PC-9 (cell line): ENCODE measurements around the gene PSEN1. TPM values are rescaled to one million over a fixed set of nuclear protein-coding genes. Genes with fewer than 3 reads are reported as not detected.

ENCODE experiments used
- BruUV-seq: library from RNA; stranded (reverse); fragments of 400-500 nt; replicated peaks from 2 replicates; lab custom pipeline; 2021; lab: Mats Ljungman, UMichigan
- CTCF ChIA-PET: fragments of 300-600 bp; sonication (Branson Sonifier 250); formaldehyde crosslinking; loops from one replicate; lab custom pipeline; 2022; ENCODE audit warnings: antibody characterized with exemption; lab: Charles Lee
- POLR2A ChIA-PET: fragments of 300-600 bp; sonication (Branson Sonifier 250); formaldehyde crosslinking; loops from one replicate; lab custom pipeline; 2022; ENCODE audit warnings: antibody characterized with exemption; ENCODE audit not compliant: unreplicated experiment; lab: Charles Lee
- DNase-seq, 2 experiments: peaks; one replicate each; pipeline versions ENCODE4 v3.0.0 to v3.0.0-alpha.2; 2015 to 2022; ENCODE audit warnings: mixed read lengths in 1 of 2
- H2AFZ ChIP-seq: fragments of 200-600 bp; sonication (generic); 2 replicates; pipeline ENCODE4 v1.8.1; 2017; ENCODE audit warnings: antibody characterized with exemption
- H3F3A ChIP-seq: fragments of 200-600 bp; sonication (generic); 2 replicates; pipeline ENCODE4 v1.8.1; 2017; ENCODE audit warnings: antibody characterized with exemption, mild to moderate bottlenecking, low read depth; ENCODE audit not compliant: insufficient read depth
- H3K27ac ChIP-seq: fragments of 200-600 bp; sonication (generic); 2 replicates; pipeline ENCODE4 v1.6.1; 2016; ENCODE audit warnings: mixed run types
- H3K27me3 ChIP-seq: fragments of 200-600 bp; sonication (generic); 2 replicates; pipeline ENCODE4 v1.6.1; 2016; ENCODE audit warnings: low read depth, mixed run types; ENCODE audit not compliant: insufficient read depth
- H3K36me3 ChIP-seq: fragments of 200-600 bp; sonication (generic); 2 replicates; pipeline ENCODE4 v1.6.1; 2016; ENCODE audit warnings: low read depth, mixed run types
- H3K4me1 ChIP-seq: fragments of 200-600 bp; sonication (generic); replicated peaks from 2 replicates; pipeline ENCODE4 v1.6.1; 2016; ENCODE audit warnings: mixed run types; ENCODE audit not compliant: insufficient read depth
- H3K4me2 ChIP-seq: fragments of 200-600 bp; sonication (generic); 2 replicates; pipeline ENCODE4 v1.6.1; 2017; ENCODE audit warnings: mixed run types
- H3K4me3 ChIP-seq: fragments of 200-600 bp; sonication (generic); 2 replicates; pipeline ENCODE4 v1.6.1; 2016; ENCODE audit warnings: mixed run types
- H3K79me2 ChIP-seq: fragments of 200-600 bp; sonication (generic); 2 replicates; pipeline ENCODE4 v1.6.1; 2017; ENCODE audit warnings: low read depth, mixed run types
- H3K9me2 ChIP-seq: fragments of 200-600 bp; sonication (generic); 2 replicates; pipeline ENCODE4 v1.8.1; 2017; ENCODE audit warnings: mild to moderate bottlenecking; ENCODE audit not compliant: insufficient read depth
- H3K9me3 ChIP-seq: fragments of 200-600 bp; sonication (generic); 2 replicates; pipeline ENCODE4 v1.8.1; 2016; ENCODE audit warnings: low read depth; ENCODE audit not compliant: insufficient read depth
- H4K20me1 ChIP-seq: fragments of 200-600 bp; sonication (generic); 2 replicates; pipeline ENCODE4 v1.8.1; 2017; ENCODE audit not compliant: insufficient read depth
- EZH2 ChIP-seq: fragments of 200-600 bp; sonication (generic); IDR thresholded peaks from 2 replicates; pipeline ENCODE4 v1.8.0; 2017; ENCODE audit warnings: antibody characterized with exemption, low read depth
- intact Hi-C: fragments of 100-400 bp; cut with micrococcal nuclease; formaldehyde crosslinking; loops from one replicate; pipeline ENCODE4 v1.10.0; 2022; ENCODE audit not compliant: unreplicated experiment
- total RNA-seq: library from RNA; stranded (reverse); gene quantifications from 2 replicates; pipeline ENCODE4 v1.2.3, GENCODE V29; 2021
- TF ChIP-seq, protein P1 (sequence below): fragments of 200-600 bp; sonication (generic); conservative IDR thresholded peaks from 2 replicates; pipeline ENCODE4 v1.6.1; 2017; ENCODE audit warnings: mixed run types, antibody characterized with exemption, mild to moderate bottlenecking, moderate library complexity

The PSEN1 gene
- total RNA-seq, 1 experiment from 2014 or later = 44.0 TPM

DNA sequence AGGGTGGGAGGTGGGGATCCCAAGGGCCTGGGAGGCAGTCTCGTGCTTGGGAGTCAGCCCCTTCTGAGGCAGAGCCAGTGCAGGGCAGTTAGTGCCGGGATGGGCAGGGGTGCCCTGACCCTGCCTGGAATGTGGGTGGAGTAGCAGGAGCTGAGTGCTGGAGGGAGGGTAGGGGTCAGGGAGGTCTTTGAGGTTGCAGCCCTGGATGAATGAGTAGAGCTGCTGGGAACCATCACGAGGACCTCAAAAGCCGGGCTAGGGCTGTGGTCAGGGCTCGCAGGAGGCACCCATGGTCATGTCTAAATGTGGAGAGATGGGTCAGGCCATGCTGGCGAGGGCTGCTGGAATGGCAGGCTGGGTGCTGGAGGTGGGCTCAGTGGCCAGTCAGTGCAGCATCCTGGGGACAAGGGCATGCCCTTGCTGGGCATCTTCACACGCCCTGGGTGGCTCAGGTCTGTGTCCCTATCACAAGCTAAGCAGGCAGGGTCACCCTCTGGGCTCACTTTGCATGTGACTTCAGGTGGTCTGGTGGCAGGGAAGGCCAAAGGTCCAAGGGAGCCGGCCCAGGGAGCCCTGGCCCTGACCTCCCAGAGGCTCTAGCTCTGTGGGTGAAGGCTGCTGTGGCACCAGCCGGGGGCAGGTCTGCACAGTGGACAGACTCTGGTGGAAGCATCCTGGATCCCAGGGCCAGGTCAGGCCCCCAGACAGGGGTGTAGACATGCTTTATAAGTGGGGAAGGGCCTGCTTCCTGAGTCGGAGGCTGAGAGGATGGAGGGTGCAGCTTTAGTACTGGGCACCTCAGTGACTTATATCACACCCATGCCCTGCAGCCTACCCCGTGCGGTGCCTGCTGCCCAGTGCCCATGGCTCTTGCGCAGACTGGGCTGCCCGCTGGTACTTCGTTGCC, 125.5 kb downstream of the PSEN1 start:
- BruUV-seq = no TSS peak
- Histone ChIP-seq H3K9me3 (no peaks in the 10 kb centered on the region), H4K20me1 (no peaks in the 10 kb centered on the region), H3K4me2 (no peak overlapping the region), H2AFZ (no peak overlapping the region), H3K9me2 (no peaks in the 10 kb centered on the region), H3K4me3 (no peak overlapping the region), H3K36me3 (no peaks in the 10 kb centered on the region), H3F3A (no peaks in the 10 kb centered on the region), H3K27ac (no peak overlapping the region), H3K4me1 (no peaks in the 10 kb centered on the region), H3K27me3 (no peaks in the 10 kb centered on the region), H3K79me2 (no peaks in the 10 kb centered on the region)
- CTCF ChIA-PET = interaction anchor here (0.6 kb wide), 1 partner anchor 233 kb away, joined by 5 read pairs; no protein-coding TSS in a partner anchor
- intact Hi-C loops = no loop called here
- POLR2A ChIA-PET = no interaction called here
- TF ChIP-seq EZH2 = no peak
- TF ChIP-seq, protein P1, sequence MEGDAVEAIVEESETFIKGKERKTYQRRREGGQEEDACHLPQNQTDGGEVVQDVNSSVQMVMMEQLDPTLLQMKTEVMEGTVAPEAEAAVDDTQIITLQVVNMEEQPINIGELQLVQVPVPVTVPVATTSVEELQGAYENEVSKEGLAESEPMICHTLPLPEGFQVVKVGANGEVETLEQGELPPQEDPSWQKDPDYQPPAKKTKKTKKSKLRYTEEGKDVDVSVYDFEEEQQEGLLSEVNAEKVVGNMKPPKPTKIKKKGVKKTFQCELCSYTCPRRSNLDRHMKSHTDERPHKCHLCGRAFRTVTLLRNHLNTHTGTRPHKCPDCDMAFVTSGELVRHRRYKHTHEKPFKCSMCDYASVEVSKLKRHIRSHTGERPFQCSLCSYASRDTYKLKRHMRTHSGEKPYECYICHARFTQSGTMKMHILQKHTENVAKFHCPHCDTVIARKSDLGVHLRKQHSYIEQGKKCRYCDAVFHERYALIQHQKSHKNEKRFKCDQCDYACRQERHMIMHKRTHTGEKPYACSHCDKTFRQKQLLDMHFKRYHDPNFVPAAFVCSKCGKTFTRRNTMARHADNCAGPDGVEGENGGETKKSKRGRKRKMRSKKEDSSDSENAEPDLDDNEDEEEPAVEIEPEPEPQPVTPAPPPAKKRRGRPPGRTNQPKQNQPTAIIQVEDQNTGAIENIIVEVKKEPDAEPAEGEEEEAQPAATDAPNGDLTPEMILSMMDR = no peak
- no peak for DNase-seq

DNA sequence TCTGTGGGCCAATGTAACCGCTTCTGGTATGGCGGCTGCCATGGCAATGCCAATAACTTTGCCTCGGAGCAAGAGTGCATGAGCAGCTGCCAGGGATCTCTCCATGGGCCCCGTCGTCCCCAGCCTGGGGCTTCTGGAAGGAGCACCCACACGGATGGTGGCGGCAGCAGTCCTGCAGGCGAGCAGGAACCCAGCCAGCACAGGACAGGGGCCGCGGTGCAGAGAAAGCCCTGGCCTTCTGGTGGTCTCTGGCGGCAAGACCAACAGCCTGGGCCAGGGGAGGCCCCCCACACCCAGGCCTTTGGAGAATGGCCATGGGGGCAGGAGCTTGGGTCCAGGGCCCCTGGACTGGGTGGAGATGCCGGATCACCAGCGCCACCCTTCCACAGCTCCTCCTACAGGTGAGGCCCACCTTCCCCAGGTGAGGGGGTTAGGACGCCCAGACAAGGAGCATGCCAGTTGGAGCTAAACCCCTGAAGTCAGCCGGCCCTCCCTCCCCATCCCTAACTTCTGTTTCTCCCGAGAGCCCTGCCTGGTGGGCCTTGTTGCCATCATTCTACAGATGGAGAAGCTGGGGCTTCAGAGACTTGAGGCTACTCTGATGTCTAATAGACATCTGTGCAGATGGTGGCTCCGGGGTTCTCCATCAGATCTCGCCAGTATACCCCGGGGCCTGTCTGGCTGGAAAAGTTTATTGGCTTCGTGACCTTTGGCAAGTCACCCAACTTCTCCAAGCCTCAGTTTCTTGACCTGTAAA, 126.3 kb downstream of the PSEN1 start:
- Histone ChIP-seq H3K36me3 (no peaks in the 10 kb centered on the region), H3F3A (no peaks in the 10 kb centered on the region), H2AFZ (no peak overlapping the region), H3K79me2 (no peaks in the 10 kb centered on the region), H3K4me1 (no peaks in the 10 kb centered on the region), H3K27me3 (no peaks in the 10 kb centered on the region), H3K4me2 (no peak overlapping the region), H4K20me1 (no peaks in the 10 kb centered on the region), H3K27ac (no peak overlapping the region), H3K9me2 (no peaks in the 10 kb centered on the region), H3K4me3 (no peak overlapping the region), H3K9me3 (no peaks in the 10 kb centered on the region)
- POLR2A ChIA-PET = no interaction called here
- TF ChIP-seq, protein P1 = no peak
- no peak for TF ChIP-seq EZH2
- no TSS peak for BruUV-seq
- no peak for DNase-seq
- intact Hi-C loops = no loop called here
- CTCF ChIA-PET = interaction anchor here (0.6 kb wide), 1 partner anchor 10 kb away, joined by 3 read pairs; no protein-coding TSS in a partner anchor

DNA sequence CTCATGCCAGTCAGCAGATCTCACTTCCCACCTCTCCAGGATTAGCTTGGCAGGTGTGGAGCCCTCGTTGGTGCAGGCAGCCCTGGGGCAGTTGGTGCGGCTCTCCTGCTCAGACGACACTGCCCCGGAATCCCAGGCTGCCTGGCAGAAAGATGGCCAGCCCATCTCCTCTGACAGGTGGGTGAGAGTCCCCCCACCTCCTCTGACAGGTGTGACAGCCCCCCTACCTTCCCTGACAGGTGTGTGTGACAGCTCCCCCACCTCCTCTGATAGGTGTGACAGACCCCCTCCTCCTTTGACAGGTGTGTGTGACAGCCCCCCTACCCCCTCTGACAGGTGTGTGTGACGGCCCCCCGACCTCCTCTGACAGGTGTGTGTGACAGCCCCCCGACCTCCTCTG, 127.3 kb downstream of the PSEN1 start:
- Histone ChIP-seq H3K36me3 (no peaks in the 10 kb centered on the region), H3K9me3 (no peaks in the 10 kb centered on the region), H4K20me1 (no peaks in the 10 kb centered on the region), H3K27me3 (no peaks in the 10 kb centered on the region), H3F3A (no peaks in the 10 kb centered on the region), H3K4me1 (no peaks in the 10 kb centered on the region), H3K79me2 (no peaks in the 10 kb centered on the region), H3K4me3 (no peak overlapping the region), H2AFZ (no peak overlapping the region), H3K9me2 (no peaks in the 10 kb centered on the region), H3K27ac (no peak overlapping the region), H3K4me2 (no peak overlapping the region)
- DNase-seq = no peak
- POLR2A ChIA-PET = interaction anchor here (0.6 kb wide), 1 partner anchor 20 kb away, joined by 4 read pairs; no protein-coding TSS in a partner anchor
- TF ChIP-seq EZH2 = no peak
- TF ChIP-seq, protein P1 = no peak
- intact Hi-C loops = no loop called here
- CTCF ChIA-PET = no interaction called here
- BruUV-seq = no TSS peak
